Measurements from ENCODE around the gene CLN5. TPM values are rescaled to one million over a fixed set of nuclear protein-coding genes. Genes with fewer than 3 reads are reported as not detected.

Gene CLN5
- total RNA-seq, 4 donors from 2014 or later, result 6.8 to 20.2 (median 11.2) TPM

- 52 to 81% methylated on average over 1 of the region's 1 CpG for WGBS, 2 donors
- Histone ChIP-seq H3K4me1 (peaks cover 8 to 24% (median 18%) of the 10 kb centered on the region in 3 donors), H3K4me3 (no peak overlapping the region), H3K36me3 (no peaks in the 10 kb centered on the region), H3K9me3 (no peaks in the 10 kb centered on the region), H3K27ac (no peak overlapping the region), H3K27me3 (no peaks in the 10 kb centered on the region)
- intact Hi-C loops (cut with DNase I), result loop anchor here (10.0 kb wide), 1 partner anchor 295 kb away; the partner anchor contains the start of gene MYCBP2
- TF ChIP-seq POLR2A (IDR thresholded peaks at IDR 0.05), result no peak
- TF ChIP-seq, protein P1, sequence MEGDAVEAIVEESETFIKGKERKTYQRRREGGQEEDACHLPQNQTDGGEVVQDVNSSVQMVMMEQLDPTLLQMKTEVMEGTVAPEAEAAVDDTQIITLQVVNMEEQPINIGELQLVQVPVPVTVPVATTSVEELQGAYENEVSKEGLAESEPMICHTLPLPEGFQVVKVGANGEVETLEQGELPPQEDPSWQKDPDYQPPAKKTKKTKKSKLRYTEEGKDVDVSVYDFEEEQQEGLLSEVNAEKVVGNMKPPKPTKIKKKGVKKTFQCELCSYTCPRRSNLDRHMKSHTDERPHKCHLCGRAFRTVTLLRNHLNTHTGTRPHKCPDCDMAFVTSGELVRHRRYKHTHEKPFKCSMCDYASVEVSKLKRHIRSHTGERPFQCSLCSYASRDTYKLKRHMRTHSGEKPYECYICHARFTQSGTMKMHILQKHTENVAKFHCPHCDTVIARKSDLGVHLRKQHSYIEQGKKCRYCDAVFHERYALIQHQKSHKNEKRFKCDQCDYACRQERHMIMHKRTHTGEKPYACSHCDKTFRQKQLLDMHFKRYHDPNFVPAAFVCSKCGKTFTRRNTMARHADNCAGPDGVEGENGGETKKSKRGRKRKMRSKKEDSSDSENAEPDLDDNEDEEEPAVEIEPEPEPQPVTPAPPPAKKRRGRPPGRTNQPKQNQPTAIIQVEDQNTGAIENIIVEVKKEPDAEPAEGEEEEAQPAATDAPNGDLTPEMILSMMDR (IDR thresholded peaks at IDR 0.05), result no peak
- no peak for DNase-seq
These were observed 37.6 kb downstream of the CLN5 start for GRCh38 chr13:77029436-77029835.

- H3K4me1 ChIP-seq, result peaks cover 0 to 10% (median 10%) of the 10 kb centered on the region in 3 donors
- no peaks in the 10 kb centered on the region for H3K9me3 ChIP-seq
- intact Hi-C loops (cut with DNase I), result no loop called here
- H3K27ac ChIP-seq, result no peak overlapping the region
- H3K36me3 ChIP-seq, result no peaks in the 10 kb centered on the region
- 89 to 93% methylated on average over 6 of the region's 6 CpGs for WGBS, 2 donors
- DNase-seq, result no peak
- TF ChIP-seq POLR2A (IDR thresholded peaks at IDR 0.05), result no peak
- TF ChIP-seq, protein P1 (IDR thresholded peaks at IDR 0.05), result no peak
- no peaks in the 10 kb centered on the region for H3K27me3 ChIP-seq
- no peak overlapping the region for H3K4me3 ChIP-seq
These were observed 39.9 kb downstream of the CLN5 start for GRCh38 chr13:77031656-77032243.

DNA sequence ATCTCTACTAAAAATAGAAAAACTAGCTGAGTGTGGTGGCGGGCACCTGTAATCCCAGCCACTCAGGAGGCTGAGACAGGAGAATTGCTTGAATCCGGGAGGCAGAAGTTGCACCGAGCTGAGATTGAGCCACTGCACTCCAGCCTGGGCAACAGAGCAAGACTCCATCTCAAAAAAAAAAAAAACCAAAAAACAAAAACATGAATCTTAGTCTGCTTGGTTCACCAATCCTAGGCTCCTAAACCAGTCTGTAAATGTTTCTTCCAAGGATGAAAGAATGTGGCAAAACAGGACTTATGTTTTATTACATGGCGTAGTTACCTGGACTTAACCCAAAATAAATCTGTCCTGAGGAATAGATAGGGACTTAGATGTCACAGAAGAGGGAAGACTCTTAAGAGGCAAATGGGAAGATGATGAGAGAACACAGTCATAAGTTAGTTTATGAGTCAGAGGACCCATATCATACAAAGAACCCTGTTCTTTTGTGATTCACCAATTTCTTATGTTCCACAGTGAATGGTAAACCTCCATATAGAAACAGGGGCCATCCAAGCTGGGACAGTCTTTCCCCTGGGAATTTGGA, 41.9 kb downstream of the CLN5 start:
- WGBS, 2 donors, result 83 to 96% methylated on average over 4 of the region's 4 CpGs
- intact Hi-C loops (cut with DNase I), result no loop called here
- Histone ChIP-seq H3K27ac (no peak overlapping the region), H3K4me1 (no peaks in the 10 kb centered on the region), H3K36me3 (no peaks in the 10 kb centered on the region), H3K27me3 (no peaks in the 10 kb centered on the region), H3K9me3 (no peaks in the 10 kb centered on the region), H3K4me3 (no peak overlapping the region)
- DNase-seq, result no peak
- TF ChIP-seq, protein P1 (IDR thresholded peaks at IDR 0.05), result no peak
- no peak for TF ChIP-seq POLR2A (IDR thresholded peaks at IDR 0.05)

DNA sequence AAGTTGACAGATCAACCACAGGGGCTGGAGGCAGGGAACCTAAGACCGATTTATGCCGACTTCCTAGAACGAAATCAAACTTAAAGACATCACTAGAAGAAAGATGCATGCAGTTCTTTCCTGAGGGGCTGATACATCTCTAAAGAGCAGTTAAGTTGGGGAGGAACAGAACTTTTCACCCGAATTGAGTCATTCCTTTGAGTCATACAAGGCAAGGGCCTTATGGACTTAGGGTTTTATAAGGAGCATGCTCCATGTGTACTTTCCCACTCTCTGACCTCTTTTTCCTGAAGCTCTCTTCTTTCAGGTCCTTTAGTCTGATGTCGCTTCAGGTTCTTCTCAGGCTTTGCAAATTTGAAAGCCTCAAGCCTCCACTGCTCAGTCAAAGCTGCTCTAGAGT, 43.0 kb downstream of the CLN5 start:
- no peaks in the 10 kb centered on the region for H3K9me3 ChIP-seq
- H3K4me1 ChIP-seq, result no peaks in the 10 kb centered on the region
- TF ChIP-seq POLR2A (IDR thresholded peaks at IDR 0.05), result no peak
- TF ChIP-seq, protein P1 (IDR thresholded peaks at IDR 0.05), result no peak
- H3K4me3 ChIP-seq, result no peak overlapping the region
- no peaks in the 10 kb centered on the region for H3K36me3 ChIP-seq
- intact Hi-C loops (cut with DNase I), result no loop called here
- DNase-seq, result no peak
- H3K27ac ChIP-seq, result no peak overlapping the region
- WGBS, 2 donors, result 89 to 94% methylated on average over 5 of the region's 5 CpGs
- H3K27me3 ChIP-seq, result no peaks in the 10 kb centered on the region

- no peaks in the 10 kb centered on the region for H3K36me3 ChIP-seq
- no peaks in the 10 kb centered on the region for H3K27me3 ChIP-seq
- no peaks in the 10 kb centered on the region for H3K4me1 ChIP-seq
- DNase-seq, result no peak
- 85 to 92% methylated on average over 1 of the region's 1 CpG for WGBS, 2 donors
- intact Hi-C loops (cut with DNase I), result no loop called here
- TF ChIP-seq, protein P1 (IDR thresholded peaks at IDR 0.05), result no peak
- TF ChIP-seq POLR2A (IDR thresholded peaks at IDR 0.05), result no peak
- no peak overlapping the region for H3K4me3 ChIP-seq
- no peak overlapping the region for H3K27ac ChIP-seq
- no peaks in the 10 kb centered on the region for H3K9me3 ChIP-seq
These were observed 44.4 kb downstream of the CLN5 start for GRCh38 chr13:77036279-77036678.

All from esophagus squamous epithelium (tissue), 5 donors.